ENCODE results near the gene CLDN22.

The CLDN22 gene

GRCh38 chr4:183360161-183360919, 40.3 kb upstream of the CLDN22 start:
- no peaks in the 10 kb centered on the region for H3K36me3 ChIP-seq (replicated peaks; ENCODE audit: insufficient read depth, low read length)
- no peaks in the 10 kb centered on the region for H3F3A ChIP-seq (ENCODE audit: insufficient read depth, low read length)
- no peaks in the 10 kb centered on the region for H4K20me1 ChIP-seq (ENCODE audit: insufficient read depth, low read length)
- no peak overlapping the region for H3K9ac ChIP-seq (ENCODE audit: low read length)
- no peaks in the 10 kb centered on the region for H3K9me2 ChIP-seq (replicated peaks; ENCODE audit: insufficient read depth, low read length)
- H2AFZ ChIP-seq (ENCODE audit: low read length) = no peak overlapping the region
- H3K27me3 ChIP-seq (replicated peaks; ENCODE audit: insufficient read depth, low read length) = no peaks in the 10 kb centered on the region
- no peak overlapping the region for H3K27ac ChIP-seq (ENCODE audit: low read length)
- H3K4me3 ChIP-seq (ENCODE audit: low read length) = no peak overlapping the region
- H3K9me3 ChIP-seq (replicated peaks; ENCODE audit: insufficient read depth, low read length) = no peaks in the 10 kb centered on the region
- H3K4me2 ChIP-seq (ENCODE audit: low read depth, low read length) = no peak overlapping the region
- no peaks in the 10 kb centered on the region for H3K4me1 ChIP-seq (ENCODE audit: low read length)
- no peak for TF ChIP-seq EZH2 (optimal IDR thresholded peaks at IDR 0.05; ENCODE audit: low read depth, low read length)
- TF ChIP-seq CTCF (IDR thresholded peaks at IDR 0.05; ENCODE audit: low read length) = no peak
- no peak for TF ChIP-seq EZH2phosphoT487 (IDR thresholded peaks at IDR 0.05; ENCODE audit: low read length)
- H3K79me2 ChIP-seq (ENCODE audit: low read length) = no peaks in the 10 kb centered on the region
- DNase-seq = no peak

GRCh38 chr4:183358215-183358755, 38.2 kb upstream of the CLDN22 start:
- H3K4me2 ChIP-seq (ENCODE audit: low read depth, low read length) = no peak overlapping the region
- no peak overlapping the region for H2AFZ ChIP-seq (ENCODE audit: low read length)
- TF ChIP-seq EZH2phosphoT487 (IDR thresholded peaks at IDR 0.05; ENCODE audit: low read length) = no peak
- no peak for TF ChIP-seq CTCF (IDR thresholded peaks at IDR 0.05; ENCODE audit: low read length)
- TF ChIP-seq EZH2 (optimal IDR thresholded peaks at IDR 0.05; ENCODE audit: low read depth, low read length) = no peak
- H3K79me2 ChIP-seq (ENCODE audit: low read length) = no peaks in the 10 kb centered on the region
- no peak overlapping the region for H3K9ac ChIP-seq (ENCODE audit: low read length)
- no peaks in the 10 kb centered on the region for H3K27me3 ChIP-seq (replicated peaks; ENCODE audit: insufficient read depth, low read length)
- H3K27ac ChIP-seq (ENCODE audit: low read length) = no peak overlapping the region
- no peaks in the 10 kb centered on the region for H3K9me2 ChIP-seq (replicated peaks; ENCODE audit: insufficient read depth, low read length)
- DNase-seq = no peak
- H4K20me1 ChIP-seq (ENCODE audit: insufficient read depth, low read length) = no peaks in the 10 kb centered on the region
- no peaks in the 10 kb centered on the region for H3K9me3 ChIP-seq (replicated peaks; ENCODE audit: insufficient read depth, low read length)
- H3F3A ChIP-seq (ENCODE audit: insufficient read depth, low read length) = no peaks in the 10 kb centered on the region
- no peaks in the 10 kb centered on the region for H3K4me1 ChIP-seq (ENCODE audit: low read length)
- no peaks in the 10 kb centered on the region for H3K36me3 ChIP-seq (replicated peaks; ENCODE audit: insufficient read depth, low read length)
- H3K4me3 ChIP-seq (ENCODE audit: low read length) = no peak overlapping the region

- H3K36me3 ChIP-seq (replicated peaks; ENCODE audit: insufficient read depth, low read length) = no peaks in the 10 kb centered on the region
- no peak overlapping the region for H2AFZ ChIP-seq (ENCODE audit: low read length)
- H3K27ac ChIP-seq (ENCODE audit: low read length) = no peak overlapping the region
- no peaks in the 10 kb centered on the region for H3F3A ChIP-seq (ENCODE audit: insufficient read depth, low read length)
- no peaks in the 10 kb centered on the region for H4K20me1 ChIP-seq (ENCODE audit: insufficient read depth, low read length)
- H3K4me2 ChIP-seq (ENCODE audit: low read depth, low read length) = no peak overlapping the region
- no peaks in the 10 kb centered on the region for H3K27me3 ChIP-seq (replicated peaks; ENCODE audit: insufficient read depth, low read length)
- H3K9ac ChIP-seq (ENCODE audit: low read length) = no peak overlapping the region
- H3K9me3 ChIP-seq (replicated peaks; ENCODE audit: insufficient read depth, low read length) = no peaks in the 10 kb centered on the region
- no peaks in the 10 kb centered on the region for H3K4me1 ChIP-seq (ENCODE audit: low read length)
- DNase-seq = no peak
- TF ChIP-seq EZH2 (optimal IDR thresholded peaks at IDR 0.05; ENCODE audit: low read depth, low read length) (no peak), CTCF (IDR thresholded peaks at IDR 0.05; ENCODE audit: low read length) (no peak), EZH2phosphoT487 (IDR thresholded peaks at IDR 0.05; ENCODE audit: low read length) (no peak)
- no peak overlapping the region for H3K4me3 ChIP-seq (ENCODE audit: low read length)
- no peaks in the 10 kb centered on the region for H3K79me2 ChIP-seq (ENCODE audit: low read length)
- no peaks in the 10 kb centered on the region for H3K9me2 ChIP-seq (replicated peaks; ENCODE audit: insufficient read depth, low read length)
Measured at GRCh38 chr4:183356931-183357675, 37.0 kb upstream of the CLDN22 start.
